MM.1S (cell line): ENCODE results near the gene NSD1.

Experiments
- DNase-seq: peaks from one replicate; pipeline ENCODE4 v3.0.0-alpha.2; 2015
- H2AFZ ChIP-seq: fragments of 300-600 bp; sonication (generic); 2 replicates; pipeline ENCODE4 v1.6.0; 2016; ENCODE audit warnings: antibody characterized with exemption, low read length
- H3F3A ChIP-seq: fragments of 300-600 bp; sonication (generic); 2 replicates; pipeline ENCODE4 v1.6.1; 2016; ENCODE audit warnings: mild to moderate bottlenecking, antibody characterized with exemption, low read length, moderate library complexity, mixed read lengths; ENCODE audit not compliant: insufficient read depth
- H3K27ac ChIP-seq: fragments of 300-600 bp; sonication (generic); 2 replicates; pipeline ENCODE4 v1.5.1; 2016; ENCODE audit warnings: mild to moderate bottlenecking, low read length
- H3K27me3 ChIP-seq: fragments of 300-600 bp; sonication (generic); replicated peaks from 2 replicates; pipeline ENCODE4 v1.6.0; 2016; ENCODE audit warnings: low read length; ENCODE audit not compliant: insufficient read depth
- H3K36me3 ChIP-seq: fragments of 300-600 bp; sonication (generic); replicated peaks from 2 replicates; pipeline ENCODE4 v1.6.1; 2016; ENCODE audit warnings: mild to moderate bottlenecking, low read length, mixed read lengths; ENCODE audit not compliant: insufficient read depth
- H3K4me1 ChIP-seq: fragments of 300-600 bp; sonication (generic); 2 replicates; pipeline ENCODE4 v1.6.1; 2016; ENCODE audit warnings: low read length, mixed read lengths
- H3K4me2 ChIP-seq: fragments of 300-600 bp; sonication (generic); 2 replicates; pipeline ENCODE4 v1.6.0; 2016; ENCODE audit warnings: low read depth, low read length
- H3K4me3 ChIP-seq: fragments of 300-600 bp; sonication (generic); 2 replicates; pipeline ENCODE4 v1.5.1; 2016; ENCODE audit warnings: low read length, mixed read lengths
- H3K79me2 ChIP-seq: fragments of 300-600 bp; sonication (generic); 2 replicates; pipeline ENCODE4 v1.6.1; 2016; ENCODE audit warnings: mixed run types, low read length, mixed read lengths
- H3K9ac ChIP-seq: fragments of 300-600 bp; sonication (generic); 2 replicates; pipeline ENCODE4 v1.6.1; 2016; ENCODE audit warnings: low read length, mixed read lengths
- H3K9me2 ChIP-seq: fragments of 300-600 bp; sonication (generic); replicated peaks from 2 replicates; pipeline ENCODE4 v1.6.1; 2016; ENCODE audit warnings: mild to moderate bottlenecking, low read length, mixed read lengths; ENCODE audit not compliant: insufficient read depth
- H3K9me3 ChIP-seq: fragments of 300-600 bp; sonication (generic); replicated peaks from 2 replicates; pipeline ENCODE4 v1.6.1; 2016; ENCODE audit warnings: mild to moderate bottlenecking, low read length, mixed read lengths; ENCODE audit not compliant: insufficient read depth
- H4K20me1 ChIP-seq: fragments of 300-600 bp; sonication (generic); 2 replicates; pipeline ENCODE4 v1.6.1; 2016; ENCODE audit warnings: mild to moderate bottlenecking, low read length, moderate library complexity, mixed read lengths; ENCODE audit not compliant: insufficient read depth
- EZH2 ChIP-seq: fragments of 300-600 bp; sonication (generic); optimal IDR thresholded peaks from 2 replicates; pipeline ENCODE3; 2017; ENCODE audit warnings: low read depth, mild to moderate bottlenecking, antibody characterized with exemption, low read length, mixed read lengths
- EZH2phosphoT487 ChIP-seq: fragments of 300-600 bp; sonication (generic); IDR thresholded peaks from 2 replicates; pipeline ENCODE4 v1.6.1; 2018; ENCODE audit warnings: antibody characterized with exemption, low read length
- TF ChIP-seq, protein P1 (sequence below): fragments of 300-600 bp; sonication (generic); IDR thresholded peaks from 2 replicates; pipeline ENCODE4 v1.5.1; 2016; ENCODE audit warnings: antibody characterized with exemption, low read length, mixed read lengths

The NSD1 gene

DNA sequence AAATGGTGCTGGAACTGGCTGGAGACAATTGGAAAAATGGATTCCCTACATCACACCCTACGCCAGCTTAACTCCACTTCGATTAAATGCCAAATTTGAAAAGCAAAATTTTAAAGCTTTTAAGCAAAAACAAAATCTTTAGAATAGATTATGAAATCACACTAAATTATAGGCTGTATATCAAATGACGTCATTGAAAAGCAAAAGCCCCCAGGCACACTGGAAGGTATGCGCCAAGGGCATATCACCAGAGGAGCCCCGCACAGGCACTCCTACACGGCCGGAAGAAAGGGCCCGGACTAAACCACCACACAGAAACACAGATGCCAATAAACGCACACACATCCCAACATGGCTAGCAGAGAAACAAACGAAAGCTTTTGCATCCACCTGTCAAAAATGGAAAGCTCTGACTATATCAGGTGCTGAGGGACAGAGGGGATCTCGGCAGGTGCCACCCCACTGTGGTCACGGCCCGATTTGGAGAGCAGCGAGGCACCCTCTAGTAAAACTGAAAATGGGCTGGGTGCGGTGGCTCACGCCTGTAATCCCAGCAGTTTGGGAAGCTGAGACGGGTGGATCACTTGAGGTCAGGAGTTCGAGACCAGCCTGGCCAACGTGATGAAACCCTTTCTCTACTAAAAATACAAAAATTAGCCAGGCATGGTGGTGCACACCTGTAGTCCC lies 195.1 kb downstream of the NSD1 start:
- Histone ChIP-seq H3K27ac (no peak overlapping the region), H3K79me2 (no peaks in the 10 kb centered on the region)

DNA sequence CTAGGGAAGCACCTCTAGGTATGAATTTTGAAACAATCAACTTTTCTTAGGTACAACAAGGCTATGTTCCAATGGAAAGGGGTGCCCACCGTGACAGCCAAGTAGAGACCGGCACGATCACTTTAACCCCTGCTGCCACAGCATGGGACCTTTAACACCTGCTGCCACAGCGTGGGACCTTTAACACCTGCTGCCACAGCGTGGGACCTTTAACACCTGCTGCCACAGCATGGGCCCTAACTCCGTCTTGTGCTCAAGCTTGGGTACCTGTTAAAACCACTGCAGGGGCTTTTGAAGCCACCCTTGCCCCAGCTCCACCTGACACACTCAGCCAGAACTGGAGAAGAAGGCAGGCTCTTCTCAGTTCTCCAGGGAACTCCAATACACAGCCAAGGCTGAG lies 196.3 kb downstream of the NSD1 start:
- no peaks in the 10 kb centered on the region for H3K9me3 ChIP-seq
- no peaks in the 10 kb centered on the region for H4K20me1 ChIP-seq
- TF ChIP-seq EZH2phosphoT487 (no peak), EZH2 (no peak)
- TF ChIP-seq, protein P1, sequence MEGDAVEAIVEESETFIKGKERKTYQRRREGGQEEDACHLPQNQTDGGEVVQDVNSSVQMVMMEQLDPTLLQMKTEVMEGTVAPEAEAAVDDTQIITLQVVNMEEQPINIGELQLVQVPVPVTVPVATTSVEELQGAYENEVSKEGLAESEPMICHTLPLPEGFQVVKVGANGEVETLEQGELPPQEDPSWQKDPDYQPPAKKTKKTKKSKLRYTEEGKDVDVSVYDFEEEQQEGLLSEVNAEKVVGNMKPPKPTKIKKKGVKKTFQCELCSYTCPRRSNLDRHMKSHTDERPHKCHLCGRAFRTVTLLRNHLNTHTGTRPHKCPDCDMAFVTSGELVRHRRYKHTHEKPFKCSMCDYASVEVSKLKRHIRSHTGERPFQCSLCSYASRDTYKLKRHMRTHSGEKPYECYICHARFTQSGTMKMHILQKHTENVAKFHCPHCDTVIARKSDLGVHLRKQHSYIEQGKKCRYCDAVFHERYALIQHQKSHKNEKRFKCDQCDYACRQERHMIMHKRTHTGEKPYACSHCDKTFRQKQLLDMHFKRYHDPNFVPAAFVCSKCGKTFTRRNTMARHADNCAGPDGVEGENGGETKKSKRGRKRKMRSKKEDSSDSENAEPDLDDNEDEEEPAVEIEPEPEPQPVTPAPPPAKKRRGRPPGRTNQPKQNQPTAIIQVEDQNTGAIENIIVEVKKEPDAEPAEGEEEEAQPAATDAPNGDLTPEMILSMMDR: no peak
- no peaks in the 10 kb centered on the region for H3F3A ChIP-seq
- H3K27me3 ChIP-seq: no peaks in the 10 kb centered on the region
- no peak overlapping the region for H3K27ac ChIP-seq
- H3K36me3 ChIP-seq: 0 out of 2 replicates have a peak, but pooled peaks cover 5% of the 10 kb centered on the region
- H3K4me2 ChIP-seq: no peak overlapping the region
- no peaks in the 10 kb centered on the region for H3K4me1 ChIP-seq
- H3K9ac ChIP-seq: no peak overlapping the region
- 0 out of 2 replicates have a peak, but pooled peaks cover 2% of the 10 kb centered on the region for H3K79me2 ChIP-seq
- DNase-seq: no peak
- H2AFZ ChIP-seq: no peak overlapping the region
- no peak overlapping the region for H3K4me3 ChIP-seq
- H3K9me2 ChIP-seq: no peaks in the 10 kb centered on the region

More for the DNA sequence above, 195.1 kb downstream of the NSD1 start:
- no peak for TF ChIP-seq EZH2phosphoT487
- TF ChIP-seq EZH2: no peak
- TF ChIP-seq, protein P1: no peak
- Histone ChIP-seq H3K36me3 (0 out of 2 replicates have a peak, but pooled peaks cover 1% of the 10 kb centered on the region), H3K9me2 (no peaks in the 10 kb centered on the region), H3K27me3 (no peaks in the 10 kb centered on the region), H2AFZ (no peak overlapping the region), H4K20me1 (no peaks in the 10 kb centered on the region), H3K4me2 (no peak overlapping the region), H3K9ac (no peak overlapping the region), H3K4me3 (no peak overlapping the region), H3K4me1 (no peaks in the 10 kb centered on the region), H3F3A (no peaks in the 10 kb centered on the region), H3K9me3 (no peaks in the 10 kb centered on the region)
- no peak for DNase-seq

DNA sequence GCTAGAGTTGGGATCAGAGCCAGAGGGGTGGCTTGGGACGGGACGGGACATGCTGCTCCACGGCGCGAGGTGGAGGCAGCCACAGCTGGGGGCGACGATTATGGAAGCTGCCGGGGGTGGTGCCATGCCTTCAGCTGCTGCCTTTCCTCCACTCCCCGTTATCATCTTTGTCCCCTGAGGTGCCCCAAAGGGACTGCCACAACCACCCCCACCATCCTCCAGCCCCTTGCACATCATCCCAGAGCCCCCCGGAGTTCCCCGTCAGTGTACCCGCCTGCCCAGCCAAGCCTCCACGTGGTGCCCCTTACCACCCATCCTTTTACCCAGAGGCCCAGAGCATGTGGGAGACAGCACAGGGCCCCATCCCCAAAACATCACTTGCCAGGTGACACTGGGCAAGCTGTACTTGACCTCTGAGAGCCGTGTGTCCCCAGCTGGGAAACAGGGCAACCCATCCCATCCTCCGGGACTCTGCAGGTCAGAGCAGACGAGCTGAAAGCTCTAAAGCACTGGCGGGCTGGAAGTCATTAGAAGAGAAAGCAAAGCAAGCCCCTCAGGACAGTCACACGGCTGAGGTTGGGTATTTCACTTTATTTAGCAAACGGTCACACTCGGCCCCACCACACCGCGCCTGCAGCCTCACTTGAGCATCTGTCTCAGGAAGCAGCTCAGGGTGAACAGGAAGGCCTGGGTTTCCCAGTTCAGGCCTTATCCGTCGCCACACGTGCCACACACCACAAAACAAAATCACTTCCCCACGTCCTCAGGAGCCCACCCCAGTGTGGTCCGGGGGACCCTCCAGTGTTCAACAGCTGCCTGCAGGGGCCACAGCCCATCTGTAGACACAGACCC lies 197.6 kb downstream of the NSD1 start:
- H3K36me3 ChIP-seq: 0 out of 2 replicates have a peak, but pooled peaks cover 5% of the 10 kb centered on the region
- TF ChIP-seq, protein P1: no peak
- no peak for TF ChIP-seq EZH2
- no peak overlapping the region for H3K4me2 ChIP-seq
- DNase-seq: no peak
- H3F3A ChIP-seq: no peaks in the 10 kb centered on the region
- no peaks in the 10 kb centered on the region for H3K9me3 ChIP-seq
- H2AFZ ChIP-seq: no peak overlapping the region
- no peak overlapping the region for H3K9ac ChIP-seq
- H4K20me1 ChIP-seq: no peaks in the 10 kb centered on the region
- H3K4me3 ChIP-seq: no peak overlapping the region
- H3K27me3 ChIP-seq: no peaks in the 10 kb centered on the region
- no peak overlapping the region for H3K27ac ChIP-seq
- no peaks in the 10 kb centered on the region for H3K4me1 ChIP-seq
- H3K9me2 ChIP-seq: no peaks in the 10 kb centered on the region
- 0 out of 2 replicates have a peak, but pooled peaks cover 2% of the 10 kb centered on the region for H3K79me2 ChIP-seq
